Measurements from ENCODE around the gene FAM9A.

The FAM9A gene

DNA sequence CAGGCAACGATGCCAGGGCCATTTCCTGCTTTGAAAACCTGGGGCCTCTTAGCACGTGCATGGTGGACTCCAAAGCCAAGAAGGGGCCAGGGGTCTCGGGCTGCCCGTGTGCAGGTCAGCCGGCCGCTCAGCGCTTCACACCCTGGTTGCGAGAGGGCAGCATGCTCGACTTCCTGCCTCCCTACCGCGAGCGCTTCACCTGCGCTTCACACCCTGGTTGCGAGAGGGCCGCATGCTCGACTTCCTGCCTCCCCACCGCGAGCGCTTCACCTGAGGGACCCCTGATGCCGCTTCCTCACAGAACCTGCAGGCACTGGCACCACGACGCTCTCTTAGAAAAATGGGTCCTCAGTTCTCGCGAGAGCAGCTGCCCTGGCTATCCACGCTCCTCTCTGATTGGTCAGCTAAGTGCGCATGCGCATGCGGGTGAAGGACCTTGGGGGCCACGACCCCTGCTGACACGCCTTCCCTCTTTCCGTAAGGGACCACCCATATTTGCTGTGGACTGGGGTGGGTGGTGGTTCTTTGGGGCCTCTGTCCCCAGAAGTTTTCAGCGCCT, at the start of gene FAM9A:
TSS of gene FAM9A (minus strand) at position 343 of the 559 bp plus-strand sequence. CDS start 1,212 bp downstream, outside the sequence.
- no peak for DNase-seq

DNA sequence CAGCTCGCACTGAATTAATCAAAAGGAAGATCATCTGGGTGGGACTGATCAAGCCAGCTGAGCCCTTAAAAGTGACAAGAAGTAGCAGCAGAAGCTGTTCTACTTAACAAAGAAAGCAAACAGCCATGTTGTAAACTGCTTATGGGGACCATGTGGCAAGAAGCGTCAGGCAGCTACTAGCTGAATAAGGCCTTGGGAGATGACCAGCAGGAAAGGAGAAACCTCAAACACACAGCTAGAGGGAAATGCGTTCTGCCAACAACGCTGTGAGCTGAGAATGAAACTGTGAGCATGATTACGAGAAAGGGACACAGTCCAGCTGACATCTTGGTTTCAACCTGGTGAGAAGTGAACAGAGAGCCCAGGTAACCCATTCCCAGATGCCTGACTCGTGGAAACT, 49.3 kb upstream of the FAM9A start:
- DNase-seq = no peak

DNA sequence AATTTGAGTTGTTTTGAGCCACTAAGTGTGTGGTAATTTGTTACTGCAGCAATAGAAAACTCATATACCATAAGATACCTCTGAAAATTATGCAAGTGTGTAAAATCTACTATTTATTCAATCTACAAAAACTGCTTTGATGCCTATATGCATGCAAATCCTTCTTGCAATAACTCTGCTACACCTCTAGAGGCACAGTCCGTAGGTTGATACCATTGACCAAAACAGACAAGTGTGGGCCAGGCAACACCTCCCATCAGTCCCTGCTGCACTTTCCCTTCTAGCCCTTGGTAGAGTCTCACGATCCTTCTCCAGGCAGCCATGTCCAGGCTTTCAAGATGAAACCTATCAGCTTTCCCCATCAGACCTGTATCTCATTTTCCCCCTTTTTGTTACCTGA, 48.8 kb upstream of the FAM9A start:
- no peak for DNase-seq

DNA sequence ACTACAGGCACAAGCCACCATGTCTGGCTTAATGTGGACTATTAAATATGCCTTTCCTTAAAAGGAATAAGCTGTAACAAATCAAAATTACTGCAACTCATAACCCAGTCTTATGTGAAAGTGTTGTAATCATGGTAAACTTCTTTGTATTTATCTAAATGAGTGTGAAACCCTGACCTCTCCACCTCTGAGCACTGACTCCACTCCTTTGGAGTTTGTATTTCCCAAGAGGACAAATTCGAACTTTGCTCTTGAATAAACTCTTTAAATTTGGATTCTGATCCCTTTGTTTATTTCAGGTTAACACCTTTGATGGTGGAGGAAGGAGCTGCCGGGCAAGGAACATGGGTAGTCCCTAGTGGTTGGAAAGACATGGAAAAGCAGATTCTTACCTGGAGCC, 48.3 kb upstream of the FAM9A start:
- no peak for DNase-seq

DNA sequence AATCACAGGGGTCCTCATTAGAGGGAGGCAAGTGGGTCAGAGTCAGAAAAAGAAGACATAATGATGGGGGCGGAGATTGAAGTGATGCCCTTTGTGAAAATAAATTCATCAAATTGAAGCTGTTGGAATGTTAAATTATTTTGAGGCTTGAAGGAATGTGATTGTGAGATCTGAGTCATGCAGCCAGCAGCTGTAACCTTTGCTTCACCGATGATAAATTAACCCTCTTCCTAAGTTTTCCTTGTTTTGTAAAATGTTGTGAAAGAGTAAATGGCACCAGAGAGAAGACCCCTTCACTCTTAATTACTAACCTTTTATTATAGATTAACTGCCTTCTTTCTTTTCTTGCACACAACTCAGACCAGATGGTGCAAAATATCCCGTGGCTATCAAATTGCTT, 47.7 kb upstream of the FAM9A start:
- no peak for DNase-seq

DNA sequence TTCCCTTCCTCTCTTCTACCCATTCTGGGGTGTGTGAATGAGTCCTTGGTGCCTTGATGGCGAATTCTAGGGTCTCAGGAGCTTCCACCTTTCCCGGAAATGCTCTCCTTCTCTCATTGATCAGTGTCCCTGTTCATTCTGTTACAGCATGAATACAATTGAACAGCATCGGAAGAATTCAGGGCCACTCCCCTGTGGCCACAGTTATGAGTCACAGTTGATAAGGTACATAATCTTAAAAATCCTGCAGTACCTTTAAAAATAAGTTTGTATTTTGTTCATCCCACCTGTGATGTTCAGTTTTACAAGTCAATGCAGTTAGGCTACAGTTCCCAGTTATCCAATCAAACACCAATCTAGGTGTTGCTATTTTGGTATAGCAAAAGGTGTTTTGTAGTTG, 47.3 kb upstream of the FAM9A start:
- no peak for DNase-seq

DNA sequence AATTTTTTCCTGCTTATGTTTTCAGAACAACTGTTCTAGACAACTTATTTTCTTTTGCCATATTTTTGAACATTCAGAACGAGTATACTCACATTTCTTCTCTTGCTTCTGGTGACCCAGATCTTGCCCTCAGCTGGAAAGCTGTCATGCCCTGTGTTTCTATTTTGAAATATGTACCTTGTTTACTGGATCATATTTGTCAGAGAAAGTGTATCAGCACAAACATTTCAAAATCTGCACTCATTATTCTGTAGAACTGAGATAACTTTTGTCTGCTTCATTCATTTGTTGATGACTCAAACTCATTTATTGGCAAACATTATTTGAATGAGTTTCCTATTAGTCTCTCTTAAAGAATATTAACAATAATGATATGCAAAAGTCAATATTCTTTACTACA, 46.2 kb upstream of the FAM9A start:
- DNase-seq = no peak

DNA sequence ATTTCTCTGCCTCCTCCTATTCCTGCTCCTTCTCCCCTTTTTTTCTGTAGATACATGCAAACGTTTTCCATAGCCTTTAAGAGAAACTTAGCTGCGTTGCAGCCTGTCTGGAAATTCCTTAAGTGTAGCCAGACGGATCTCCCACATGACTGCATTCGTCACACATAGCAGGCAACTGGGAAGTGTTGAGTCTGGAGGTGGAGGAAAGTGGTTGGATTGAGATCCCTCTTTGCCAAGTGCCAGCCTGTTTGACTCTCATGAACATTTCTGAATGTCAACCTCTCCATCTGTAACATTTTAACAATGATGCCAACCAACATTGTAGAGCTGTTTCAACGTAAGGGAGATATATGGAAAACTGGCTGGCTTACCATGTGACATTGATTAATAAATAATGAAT, 45.1 kb upstream of the FAM9A start:
- no peak for DNase-seq

DNA sequence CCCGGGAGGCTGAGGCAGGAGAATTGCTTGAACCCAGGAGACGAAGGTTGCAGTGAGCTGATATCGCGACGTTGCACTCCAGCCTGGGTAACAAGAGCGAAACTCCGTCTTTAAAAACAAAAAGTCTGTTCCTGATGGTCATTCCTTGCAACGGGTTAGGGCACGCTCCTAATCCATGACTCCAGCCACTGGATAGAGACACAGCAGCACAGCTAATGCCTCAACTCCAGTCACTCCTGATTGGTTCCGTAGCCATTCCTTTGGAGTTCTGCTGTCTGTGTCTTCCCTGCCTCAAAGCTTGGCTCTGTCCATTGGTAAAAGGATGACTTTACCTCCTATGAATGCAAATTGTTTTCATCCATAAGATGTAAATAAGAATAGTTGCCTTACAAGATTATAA, 44.3 kb upstream of the FAM9A start:
- DNase-seq = no peak

DNA sequence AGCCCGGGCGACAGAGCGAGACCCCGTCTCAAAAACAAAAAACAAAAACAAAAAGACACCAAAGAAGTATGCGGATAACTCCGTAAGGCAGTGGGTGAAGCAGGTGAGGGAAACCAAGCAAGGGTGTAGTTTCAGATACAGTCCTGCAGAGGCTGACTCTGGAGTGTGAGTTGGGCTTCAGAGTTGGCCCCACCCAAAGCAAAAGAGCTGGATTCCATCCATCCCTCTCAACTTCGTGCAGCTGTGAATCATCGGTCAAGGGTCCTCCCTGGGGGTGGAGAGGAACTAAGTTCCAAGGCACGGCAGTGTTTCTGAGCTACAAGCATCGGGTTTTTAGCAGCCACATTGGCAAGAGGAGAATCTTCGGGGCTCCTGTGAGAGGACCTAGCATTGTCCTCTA, 43.9 kb upstream of the FAM9A start:
- no peak for DNase-seq

DNA sequence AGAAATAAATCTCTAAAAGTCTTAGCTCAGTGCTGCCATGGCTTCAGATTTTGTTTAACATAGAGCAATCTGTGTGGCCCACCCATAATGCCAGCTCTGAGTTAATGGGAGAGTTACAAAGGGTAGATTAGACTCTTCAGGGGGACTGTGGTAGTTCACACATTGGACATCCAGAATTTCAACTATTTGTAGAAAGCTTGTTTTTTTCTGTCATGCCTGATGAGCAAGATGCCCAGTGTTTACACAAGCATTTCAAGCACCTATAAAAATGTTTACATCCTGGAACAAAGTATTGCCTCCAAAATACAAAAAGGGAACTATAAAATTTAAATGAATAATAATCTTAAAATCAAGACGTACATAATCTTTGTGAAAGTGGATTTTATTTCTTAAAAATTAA, 43.0 kb upstream of the FAM9A start:
- DNase-seq = no peak

DNA sequence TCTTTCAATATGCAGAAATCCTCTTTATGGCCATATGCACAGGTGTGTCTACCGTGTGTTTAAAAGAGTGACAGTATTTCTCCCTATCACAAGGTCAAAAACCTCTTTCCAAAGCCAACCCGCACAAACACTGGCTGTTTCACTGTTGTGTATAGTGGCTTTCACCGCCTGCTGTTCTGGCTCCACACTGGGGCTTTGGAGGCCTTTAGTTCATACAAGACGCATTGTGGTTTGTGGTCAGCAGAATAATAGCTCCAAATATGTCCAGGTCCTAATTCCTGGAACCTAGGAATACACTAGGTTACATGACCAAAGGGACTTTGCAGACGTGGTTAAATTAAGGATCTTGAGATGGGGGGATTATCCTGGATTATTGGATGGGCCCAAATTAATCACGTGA, 40.7 kb upstream of the FAM9A start:
- no peak for DNase-seq

DNA sequence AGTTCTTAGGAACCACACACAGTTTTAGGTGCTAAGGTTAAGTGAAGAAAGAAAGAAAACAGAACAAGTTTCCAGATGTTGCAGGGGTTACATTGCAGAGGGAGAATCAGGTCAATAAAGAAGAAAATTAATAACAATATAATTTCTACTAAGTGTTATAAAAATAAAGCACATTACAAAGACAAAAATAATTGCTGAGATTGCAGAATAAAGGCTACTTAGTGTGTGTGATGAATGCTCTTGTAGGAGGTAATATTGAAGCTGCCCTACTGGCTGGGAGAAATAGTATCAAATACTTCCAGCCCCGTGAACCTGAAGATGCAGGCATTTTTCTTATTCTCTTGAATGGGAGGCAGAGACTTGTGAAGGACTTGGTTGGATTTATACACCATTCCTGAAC, 33.2 kb upstream of the FAM9A start:
- no peak for DNase-seq

DNA sequence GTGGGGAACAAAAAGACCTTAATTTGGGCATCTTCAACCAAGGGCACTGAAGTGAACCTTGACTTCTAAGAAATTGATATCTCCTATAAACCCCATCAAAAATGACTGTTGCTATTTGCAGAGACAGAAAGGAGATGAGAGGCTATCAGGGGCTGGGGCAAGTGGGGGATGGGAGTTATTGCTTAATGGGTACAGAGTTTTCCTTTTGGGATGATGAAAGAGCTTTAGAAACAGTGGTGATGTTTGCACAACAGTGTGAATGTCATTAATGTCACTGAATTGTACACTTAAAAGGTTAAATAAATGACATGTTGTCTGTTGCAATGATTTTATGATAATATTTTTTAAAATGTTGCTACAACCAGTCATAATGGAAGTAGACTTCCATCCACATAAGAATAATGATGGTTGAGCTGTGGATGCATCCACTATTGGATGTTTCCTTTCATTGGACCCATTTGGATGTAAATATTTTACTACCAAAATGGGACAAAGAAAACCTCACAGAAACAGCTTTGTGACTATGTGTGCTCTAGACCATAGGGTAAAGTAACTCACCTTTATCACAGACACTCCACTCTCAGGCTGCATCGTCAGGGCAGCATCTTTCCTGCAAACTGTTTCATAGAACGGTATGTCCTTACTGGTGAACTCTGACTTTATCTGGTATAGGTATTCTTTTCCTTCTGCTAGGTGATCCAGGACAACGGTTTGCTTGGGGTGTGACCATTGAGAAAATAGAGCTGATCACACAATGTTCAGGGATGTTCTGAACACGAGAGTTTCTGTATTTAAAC, 31.6 kb upstream of the FAM9A start:
- DNase-seq = no peak

DNA sequence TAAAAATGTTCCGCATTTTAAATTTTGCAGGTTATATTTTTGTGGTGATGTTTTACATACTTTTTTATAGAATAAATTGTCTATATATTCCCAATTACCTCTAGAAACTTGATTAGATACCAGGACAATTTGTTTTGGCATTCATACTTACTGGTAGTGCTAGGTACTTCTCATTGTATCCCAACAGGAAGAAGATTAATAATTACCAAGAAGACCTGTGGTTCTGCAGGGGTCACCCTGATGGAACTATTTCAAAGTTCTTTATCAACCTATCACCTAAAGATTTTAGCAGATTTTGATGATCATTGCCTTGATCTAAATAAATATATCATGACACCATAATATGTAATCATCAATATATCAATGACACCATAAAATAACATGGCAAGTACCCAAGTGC, 22.5 kb upstream of the FAM9A start:
- no peak for DNase-seq

DNA sequence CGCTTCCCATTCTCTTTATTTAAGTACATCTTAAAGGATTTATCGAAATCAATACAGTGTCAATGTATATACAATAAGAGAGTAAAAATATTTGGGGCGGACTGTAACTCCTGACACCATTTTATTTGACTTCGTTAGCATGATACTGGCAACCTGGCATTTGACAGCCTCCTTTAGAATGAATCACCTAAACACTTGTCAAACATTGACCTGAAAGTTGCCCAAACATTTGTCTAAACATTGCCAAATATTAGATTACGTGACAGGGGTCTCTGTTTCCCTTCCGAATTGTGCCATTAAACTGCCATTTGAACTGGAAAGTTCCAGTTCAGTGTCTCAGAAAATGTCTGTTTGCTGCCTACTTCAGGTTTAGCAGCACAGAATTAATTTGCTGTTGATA, 20.8 kb upstream of the FAM9A start:
- DNase-seq = no peak

DNA sequence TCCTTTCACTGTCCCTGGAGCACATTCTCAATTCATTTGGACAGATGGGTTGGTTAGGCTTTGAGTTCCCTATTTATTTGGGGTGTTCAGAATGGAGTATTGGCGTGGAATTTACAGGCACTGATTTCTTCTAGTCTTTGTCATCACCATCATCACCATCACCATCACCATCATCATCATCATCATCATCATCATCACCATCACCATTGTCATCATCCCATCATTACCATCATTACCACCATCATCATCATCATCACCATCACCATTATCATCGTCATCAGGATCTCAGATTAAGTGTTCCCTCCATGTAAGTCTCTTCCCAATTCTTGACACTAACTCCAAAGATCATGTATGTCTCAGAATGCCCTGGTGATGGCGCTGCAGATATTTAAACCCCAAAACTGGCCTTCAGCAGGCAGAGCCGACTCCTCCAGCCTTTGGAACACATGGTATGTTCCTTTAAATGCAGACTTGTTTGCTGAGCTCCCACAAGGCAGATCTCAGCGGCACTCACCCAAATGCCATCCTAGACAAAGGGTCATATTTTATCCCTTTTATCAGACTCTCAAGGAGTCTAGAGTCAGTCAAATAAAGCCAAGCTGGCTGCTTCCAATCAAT, 19.8 kb upstream of the FAM9A start:
- no peak for DNase-seq

DNA sequence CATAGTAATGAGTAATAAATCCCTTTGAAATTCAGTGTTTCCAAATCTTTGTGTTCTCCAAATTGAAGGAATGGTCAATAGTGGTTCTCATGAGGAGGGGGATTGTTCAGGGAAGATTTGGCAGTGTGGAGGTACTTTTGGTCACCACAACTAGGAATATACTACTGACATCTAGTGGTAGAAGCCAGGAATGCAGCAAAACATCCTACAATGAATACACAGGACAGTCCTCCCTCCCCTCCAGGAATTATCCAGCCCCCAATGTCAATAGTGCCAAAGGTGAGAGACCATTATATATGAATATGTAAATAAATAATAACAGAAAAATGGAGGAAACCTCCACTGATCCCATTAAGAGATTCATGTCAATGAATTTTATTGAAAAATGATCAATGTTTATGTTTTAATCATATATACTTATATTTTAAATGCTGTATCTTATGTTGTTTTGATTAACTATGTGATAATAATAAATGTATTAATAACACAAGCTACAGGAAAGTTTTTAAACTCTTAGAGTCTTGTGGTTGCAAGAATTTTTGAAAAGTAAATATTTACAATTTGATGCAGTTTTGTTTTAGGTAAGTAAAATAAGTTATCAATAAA, 14.4 kb upstream of the FAM9A start:
- no peak for DNase-seq

DNA sequence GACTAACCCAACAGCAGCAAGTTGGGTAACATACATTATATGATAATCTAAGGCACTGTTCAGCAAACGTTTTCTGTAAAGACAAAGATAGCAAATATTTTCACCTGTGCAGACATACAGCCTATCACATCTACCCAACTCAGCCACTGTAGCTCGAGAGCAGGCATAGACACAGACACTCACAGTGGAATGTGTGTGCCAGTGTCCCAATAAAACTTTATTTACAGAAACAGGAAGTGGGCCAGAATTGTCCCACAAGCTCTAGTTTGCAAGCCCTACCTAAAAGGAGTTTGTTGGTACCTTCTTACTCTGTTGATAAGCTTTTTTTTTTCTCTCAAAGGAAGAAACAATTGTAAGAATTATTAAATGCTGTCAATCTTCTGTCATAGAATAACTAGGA, 11.9 kb upstream of the FAM9A start:
- no peak for DNase-seq

DNA sequence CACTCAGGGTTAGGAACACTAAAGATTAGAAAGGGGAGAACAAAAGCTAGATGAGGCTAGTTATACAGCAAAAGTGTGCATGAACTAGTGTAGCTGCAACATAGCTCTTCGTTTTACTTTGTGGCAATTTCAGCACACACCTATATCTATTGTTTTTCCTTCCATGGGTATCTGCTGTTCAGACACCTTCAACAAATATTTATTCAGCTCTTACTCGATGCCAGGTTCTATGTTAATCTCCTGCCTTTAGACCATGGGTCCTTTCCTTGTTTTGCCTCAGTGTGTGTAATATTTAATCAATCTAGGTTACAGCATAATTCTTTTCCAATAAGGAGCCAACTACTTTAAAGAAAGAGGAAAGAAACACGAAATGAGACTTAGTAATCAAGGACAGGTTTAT, 10.4 kb upstream of the FAM9A start:
- no peak for DNase-seq

DNA sequence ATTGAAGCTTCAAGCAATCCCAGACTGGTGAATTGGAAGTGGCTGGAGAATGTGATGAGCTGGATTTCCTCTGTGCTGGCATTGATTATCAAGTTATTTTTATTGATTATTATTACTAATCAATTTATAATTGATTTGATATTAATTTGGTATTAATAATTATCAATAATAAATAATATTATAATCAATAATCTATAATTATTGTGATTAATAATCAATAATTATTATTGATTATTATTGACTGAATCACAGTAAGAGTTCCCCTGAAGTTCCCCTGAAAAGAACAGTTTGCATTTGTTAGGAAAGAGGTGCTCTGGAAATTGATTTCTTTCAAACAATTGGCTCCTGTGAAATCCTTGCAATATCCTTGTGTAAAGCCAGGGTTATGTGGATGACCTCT, 7.5 kb upstream of the FAM9A start:
- DNase-seq = no peak

DNA sequence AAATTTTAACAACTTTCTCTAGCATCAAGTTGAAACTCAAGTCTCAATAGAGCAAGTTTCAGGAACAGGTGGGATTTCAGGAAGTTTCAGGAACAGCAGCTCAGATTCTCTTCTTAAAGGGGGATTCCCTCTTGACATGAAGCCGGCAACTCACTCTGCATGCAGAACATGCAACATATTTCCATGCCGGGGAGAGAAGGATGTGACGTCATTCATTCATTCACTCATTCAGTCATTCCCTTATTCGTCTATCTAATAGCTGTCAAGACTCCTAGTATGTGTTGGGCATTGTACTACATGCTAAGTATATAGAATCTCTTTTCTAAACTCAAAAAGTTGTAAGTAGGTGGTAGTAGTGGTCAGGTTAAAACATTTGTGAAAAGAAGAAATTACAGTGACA, 4.8 kb upstream of the FAM9A start:
- no peak for DNase-seq

DNA sequence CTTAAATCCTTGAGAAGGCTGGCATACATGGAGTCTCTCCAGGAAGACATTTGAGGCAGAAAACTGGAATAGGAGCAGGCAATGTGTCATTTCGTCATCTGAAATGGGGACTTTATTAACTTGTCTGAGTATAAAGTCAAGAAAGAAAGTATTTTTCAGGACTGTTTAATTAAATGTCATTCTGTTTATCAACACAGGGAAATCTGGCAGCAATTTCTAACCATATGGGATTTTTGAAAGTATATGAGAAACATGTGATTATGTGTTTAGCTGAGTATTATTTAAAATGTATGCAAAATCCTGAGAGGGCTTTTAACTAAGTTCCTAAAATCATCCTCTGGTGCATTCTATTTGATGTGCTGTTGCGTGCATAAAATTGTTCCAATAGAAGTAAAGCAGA, 3.9 kb upstream of the FAM9A start:
- DNase-seq = no peak

DNA sequence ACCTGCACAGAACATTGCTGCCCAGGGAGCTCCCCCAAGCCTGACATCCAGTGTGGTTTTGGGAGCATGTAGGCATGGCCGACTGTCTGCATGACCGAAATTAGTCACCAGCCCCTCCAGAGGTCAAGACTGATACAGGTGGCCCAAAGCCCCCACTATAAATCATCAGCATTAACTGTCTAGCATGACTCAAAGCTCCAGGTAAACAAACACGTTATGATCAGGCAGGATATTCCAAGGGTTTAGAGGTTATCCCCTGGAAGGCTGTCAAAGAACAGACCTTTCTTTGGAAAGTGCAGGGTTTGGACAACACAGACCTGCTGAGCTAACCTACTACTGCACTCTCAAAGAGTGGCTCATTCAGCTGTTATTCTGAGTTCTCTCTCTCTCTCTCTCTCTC, 2.1 kb upstream of the FAM9A start:
- DNase-seq = no peak

Measured in activated effector memory CD4-positive, alpha-beta T cell treated with Interleukin-2 at 50 U/mL for 16 hours (primary cell).